Articular chondrocyte of knee joint (primary cell): ENCODE measurements around the gene AMBP. TPM values are rescaled to one million over a fixed set of nuclear protein-coding genes. Genes with fewer than 3 reads are reported as not detected.

Experiments
- total RNA-seq: library from RNA; depleted of rRNA; stranded (reverse); fragments of >200 nt; gene quantifications from 2 replicates; pipeline ENCODE4 v1.2.3, GENCODE V29; 2012

The AMBP gene
- 0.11 and 0.26 TPM in 2 replicates for total RNA-seq

DNA sequence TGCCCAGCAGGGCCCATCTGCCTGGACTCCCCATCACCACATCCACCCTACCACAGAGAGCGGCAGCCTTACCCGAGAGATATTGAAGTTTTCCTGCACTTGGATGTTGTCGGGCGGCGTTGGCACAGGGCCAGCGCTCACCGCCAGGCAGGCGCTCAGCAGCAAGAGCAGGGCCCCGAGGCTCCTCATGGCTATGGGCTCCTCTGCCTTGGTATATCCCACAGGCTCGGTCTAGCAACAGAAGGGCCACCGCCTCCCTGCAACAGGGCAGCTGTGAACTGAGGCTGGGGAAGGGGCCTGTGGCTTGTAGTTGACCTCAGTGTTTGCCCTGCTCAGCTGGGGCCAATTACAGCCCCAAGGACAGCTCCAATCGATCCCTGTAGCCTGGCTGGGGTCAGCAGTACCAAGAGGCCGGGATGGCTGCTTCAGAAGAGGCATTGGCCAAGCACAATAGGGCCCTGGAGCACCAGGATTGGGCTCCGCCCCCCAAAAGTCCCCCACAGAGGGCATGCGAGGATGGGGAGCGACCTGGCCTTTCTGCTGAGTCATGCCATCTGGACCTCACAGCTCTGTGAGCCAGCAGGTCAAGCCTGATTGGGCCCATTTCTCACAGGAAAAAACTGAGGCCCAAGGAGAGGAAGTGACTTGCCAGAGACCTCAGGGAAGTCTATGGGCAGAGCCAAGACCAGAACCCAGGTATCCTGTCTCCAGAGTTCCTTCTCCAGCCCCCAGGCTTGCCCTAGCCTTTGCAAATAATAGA lies at the start of gene AMBP:
Gene AMBP, minus strand, starts transcription at position 280 of the 760 bp plus-strand sequence. Its CDS starts 91 bp downstream, at position 189.

DNA sequence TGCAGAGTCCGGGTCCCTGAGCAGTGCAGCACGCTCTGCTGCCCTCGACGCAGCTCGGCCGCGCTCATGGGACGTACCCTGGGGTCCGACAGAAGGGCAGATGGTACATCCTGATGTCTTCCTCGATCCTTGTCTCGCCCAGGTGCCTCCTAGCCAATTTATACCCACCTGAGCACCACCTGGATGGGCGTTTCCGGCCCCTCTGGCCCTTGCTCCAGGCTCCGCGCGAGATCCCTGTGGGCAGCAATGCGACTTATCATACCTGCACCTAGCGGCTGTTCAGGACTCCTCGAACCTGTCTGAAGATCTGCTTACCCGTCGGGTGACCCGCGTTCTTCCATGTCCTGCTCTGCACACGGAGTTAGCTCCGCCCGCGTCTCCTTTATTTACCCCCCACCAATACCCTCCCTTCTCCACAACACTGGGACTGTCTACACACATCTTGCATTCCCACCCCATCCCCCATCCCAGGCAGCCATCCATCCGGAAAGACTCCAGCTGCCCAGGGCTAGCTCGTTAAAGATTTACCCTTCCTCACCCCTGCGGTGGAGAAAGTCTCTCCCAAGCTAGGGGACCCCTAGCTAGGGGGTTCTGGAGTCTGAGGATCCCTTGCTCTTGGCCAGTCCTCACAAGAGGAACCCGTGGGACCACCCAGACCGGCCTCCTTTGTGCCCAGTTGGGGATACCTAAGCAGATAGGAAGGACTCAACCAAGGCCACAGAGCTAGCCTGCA lies 21.0 kb upstream of the AMBP start, which contains the start of gene KIF12:
Gene KIF12, minus strand, starts transcription at position 357 of the 733 bp plus-strand sequence. Its CDS starts 16 bp downstream, at position 341.

Other genes with a start within 250 kb of the AMBP start
- 6.6 and 9.8 TPM in 2 replicates for gene ZNF618, start 202.0 kb downstream of the AMBP start, total RNA-seq
- 0.11 TPM in 1 of 2 replicates, not detected in the other for gene KIF12, start 21.0 kb upstream of the AMBP start, total RNA-seq
- 14.5 and 21.2 TPM in 2 replicates for gene COL27A1, start 77.2 kb upstream of the AMBP start, total RNA-seq
- gene ORM1, start 244.8 kb upstream of the AMBP start, total RNA-seq = not detected in 2 replicates